CD14-positive monocyte (primary cell): ENCODE results near the gene SUSD1. TPM values are rescaled to one million over a fixed set of nuclear protein-coding genes. Genes with fewer than 3 reads are reported as not detected.
A peak's percentile ranks its signal among the peaks of the same experiment; 100 is the strongest.

Experiments
- DNase-seq, 3 donors: peaks; one replicate each; pipeline ENCODE4 v3.0.0-alpha.2; 2011 to 2022
- H2AFZ ChIP-seq: 2 replicates; pipeline ENCODE4 v1.6.0; 2012; ENCODE audit warnings: mild to moderate bottlenecking, low read depth, low read length, inconsistent platforms; ENCODE audit not compliant: insufficient read depth, poor library complexity, severe bottlenecking
- H3K27ac ChIP-seq, 2 donors: 1 replicate in 1 of 2; 2 replicates in 1 of 2; pipeline ENCODE4 v1.5.1; 2012 to 2013; ENCODE audit warnings: low read length in 2 of 2, control low read depth in 1 of 2, inconsistent platforms in 1 of 2, low read depth in 1 of 2, mild to moderate bottlenecking in 1 of 2
- H3K27me3 ChIP-seq, 2 donors: one replicate each; pipeline versions ENCODE4 v1.6.0 to v1.6.1; 2011 to 2013; ENCODE audit warnings: low read length in 2 of 2; ENCODE audit not compliant: control insufficient read depth in 2 of 2, insufficient read depth in 2 of 2
- H3K36me3 ChIP-seq, 2 donors: replicated peaks in 1 of 2; 1 replicate in 1 of 2; 2 replicates in 1 of 2; pipeline versions ENCODE4 v1.5.1 to v1.6.1; 2012 to 2013; ENCODE audit warnings: low read length in 2 of 2, control low read depth in 1 of 2, inconsistent platforms in 1 of 2, mild to moderate bottlenecking in 1 of 2; ENCODE audit not compliant: insufficient read depth in 2 of 2, control insufficient read depth in 1 of 2
- H3K4me1 ChIP-seq, 2 donors: 1 replicate in 1 of 2; 2 replicates in 1 of 2; pipeline versions ENCODE4 v1.5.1 to v1.6.1; 2012 to 2013; ENCODE audit warnings: low read length in 2 of 2, control low read depth in 1 of 2, inconsistent platforms in 1 of 2, mild to moderate bottlenecking in 1 of 2, moderate library complexity in 1 of 2; ENCODE audit not compliant: insufficient read depth in 2 of 2, control insufficient read depth in 1 of 2
- H3K4me2 ChIP-seq: replicated peaks from 2 replicates; pipeline ENCODE3; 2012; ENCODE audit warnings: low read length, moderate library complexity, mild to moderate bottlenecking; ENCODE audit not compliant: poor library complexity, severe bottlenecking; ENCODE audit errors: extremely low read depth
- H3K4me3 ChIP-seq, 3 experiments: fragments of 200-600 bp in 1 of 3; sonication (generic) in 1 of 3; replicated peaks in 1 of 3; 1 replicate in 2 of 3; 2 replicates in 1 of 3; pipeline ENCODE4 v1.5.1; 2011 to 2013; ENCODE audit warnings: low read length in 3 of 3, mild to moderate bottlenecking in 3 of 3, control low read depth in 2 of 3, low read depth in 2 of 3, inconsistent platforms in 1 of 3, moderate library complexity in 1 of 3
- H3K79me2 ChIP-seq: 2 replicates; pipeline ENCODE4 v1.6.0; 2012; ENCODE audit warnings: mild to moderate bottlenecking, control low read depth, inconsistent platforms, low read length, moderate library complexity; ENCODE audit not compliant: insufficient read depth
- H3K9ac ChIP-seq: 2 replicates; pipeline ENCODE4 v1.6.0; 2017; ENCODE audit warnings: low read length, mild to moderate bottlenecking; ENCODE audit not compliant: insufficient read depth, poor library complexity, severe bottlenecking
- H3K9me3 ChIP-seq, 2 donors: replicated peaks in 1 of 2; 1 replicate in 1 of 2; 2 replicates in 1 of 2; pipeline versions ENCODE4 v1.5.1 to v1.6.1; 2012 to 2013; ENCODE audit warnings: low read length in 2 of 2, control low read depth in 1 of 2; ENCODE audit not compliant: control insufficient read depth in 1 of 2, insufficient read depth in 1 of 2
- H4K20me1 ChIP-seq: 2 replicates; pipeline ENCODE4 v1.6.0; 2012; ENCODE audit warnings: mild to moderate bottlenecking, low read length, control low read depth, moderate library complexity; ENCODE audit not compliant: insufficient read depth
- H3K27ac Mint-ChIP-seq, 7 donors: one replicate each; pipeline ENCODE4 v1.8.0; 2020; ENCODE audit warnings: mild to moderate bottlenecking in 7 of 7, mixed read lengths in 7 of 7, moderate library complexity in 6 of 7, inconsistent platforms in 2 of 7
- H3K27me3 Mint-ChIP-seq, 3 donors: one replicate each; pipeline ENCODE4 v1.8.0; 2021 to 2022; ENCODE audit warnings: low read depth in 3 of 3, mild to moderate bottlenecking in 3 of 3, mixed read lengths in 3 of 3, moderate library complexity in 3 of 3, inconsistent platforms in 1 of 3
- H3K36me3 Mint-ChIP-seq, 2 donors: one replicate each; pipeline ENCODE4 v1.8.0; 2020; ENCODE audit warnings: mixed read lengths in 2 of 2, inconsistent platforms in 1 of 2, mild to moderate bottlenecking in 1 of 2
- H3K4me1 Mint-ChIP-seq: one replicate; pipeline ENCODE4 v1.8.0; 2020; ENCODE audit warnings: mild to moderate bottlenecking, mixed read lengths
- H3K4me3 Mint-ChIP-seq, 2 donors: one replicate each; pipeline ENCODE4 v1.8.0; 2020; ENCODE audit warnings: mild to moderate bottlenecking in 2 of 2, mixed read lengths in 2 of 2, moderate library complexity in 1 of 2
- H3K9me3 Mint-ChIP-seq, 7 donors: one replicate each; pipeline ENCODE4 v1.8.0; 2020 to 2022; ENCODE audit warnings: mixed read lengths in 7 of 7, mild to moderate bottlenecking in 6 of 7, moderate library complexity in 6 of 7, inconsistent platforms in 2 of 7
- CTCF ChIP-seq: fragments of 200-600 bp; IDR thresholded peaks from one replicate; pipeline ENCODE4 v1.8.0; 2022; ENCODE audit warnings: antibody characterized with exemption, mild to moderate bottlenecking
- whole genome bisulfite sequencing: methylation state at CpG from one replicate; pipeline ENCODE4 v1.1.5; 2013; ENCODE audit warnings: missing lambda C conversion rate; ENCODE audit not compliant: insufficient coverage; 5-methylcytosine and 5-hydroxymethylcytosine counted together
- intact Hi-C, 2 donors: fragments of 100-400 bp; cut with micrococcal nuclease; formaldehyde crosslinking; loops; one replicate each; pipeline versions ENCODE4 v1.15.0 to v1.15.1; 2023
- polyA plus RNA-seq, 3 donors: library from polyadenylated mRNA; depleted of rRNA in 1 of 3; unstranded in 2 of 3; stranded (reverse) in 1 of 3; fragments of 300-500 nt in 2 of 3; fragments of >200 nt in 1 of 3; fragmentation: Illumina TruSeq in 2 of 3; gene quantifications; 1 replicate in 2 of 3; 2 replicates in 1 of 3; pipeline ENCODE4 v1.2.3, GENCODE V29; 2012 to 2021

The SUSD1 gene
- polyA plus RNA-seq, 3 donors, result 29.1 to 42.3 (median 30.9) TPM

- H3K79me2 ChIP-seq, result no peaks in the 10 kb centered on the region
- H3K9me3 ChIP-seq, result no peaks in the 10 kb centered on the region
- peaks cover 0 to 4% of the 10 kb centered on the region in 2 donors for H3K4me1 ChIP-seq
- TF ChIP-seq CTCF, result no peak
- no peak overlapping the region for H3K27ac ChIP-seq
- Mint-ChIP-seq H3K27me3 (peaks cover 0 to 2% (median 1%) of the 10 kb centered on the region in 3 donors), H3K9me3 (peaks cover 0 to 8% (median 1%) of the 10 kb centered on the region in 7 donors), H3K27ac (peak overlapping the region in 1 of 7 donors; percentile 34), H3K4me3 (no peak overlapping the region), H3K4me1 (peaks cover 9% of the 10 kb centered on the region), H3K36me3 (peaks cover 65 to 77% of the 10 kb centered on the region in 2 donors)
- H3K4me3 ChIP-seq, result no peak overlapping the region
- no peak overlapping the region for H3K4me2 ChIP-seq
- no peak for DNase-seq
- H2AFZ ChIP-seq, result no peak overlapping the region
- no peaks in the 10 kb centered on the region for H4K20me1 ChIP-seq
- H3K27me3 ChIP-seq, result no peaks in the 10 kb centered on the region
- H3K36me3 ChIP-seq, result peaks cover 30 to 88% of the 10 kb centered on the region in 2 donors
- intact Hi-C loops, result no loop called here
- no peak overlapping the region for H3K9ac ChIP-seq
Observed at GRCh38 chr9:112046181-112046580, 128.9 kb downstream of the SUSD1 start.

DNA sequence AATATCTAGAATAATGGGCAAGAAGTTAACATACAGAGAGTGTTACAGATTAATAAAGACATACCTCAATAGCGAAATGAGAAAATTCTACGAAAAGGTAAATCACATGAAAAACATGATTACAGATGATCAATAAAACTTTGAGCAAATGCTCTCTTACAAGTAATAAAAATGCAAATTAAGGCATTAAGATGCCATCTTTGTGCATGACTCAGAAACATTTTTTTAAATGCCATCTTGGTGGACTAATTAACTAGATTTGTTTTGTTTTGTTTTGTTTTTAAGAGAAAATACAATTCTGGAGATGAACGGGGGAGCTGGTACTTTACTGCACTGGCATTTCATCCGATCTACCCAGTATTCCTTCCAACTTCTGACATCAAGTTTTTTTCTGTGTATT lies 130.2 kb downstream of the SUSD1 start:
- Mint-ChIP-seq H3K9me3 (peaks cover 0 to 8% (median 1%) of the 10 kb centered on the region in 7 donors), H3K4me3 (no peak overlapping the region), H3K27ac (no peak overlapping the region), H3K4me1 (peaks cover 9% of the 10 kb centered on the region), H3K36me3 (peaks cover 66 to 77% of the 10 kb centered on the region in 2 donors), H3K27me3 (peaks cover 0 to 2% (median 1%) of the 10 kb centered on the region in 3 donors)
- no peaks in the 10 kb centered on the region for H3K27me3 ChIP-seq
- H3K4me2 ChIP-seq, result no peak overlapping the region
- peaks cover 0 to 4% of the 10 kb centered on the region in 2 donors for H3K4me1 ChIP-seq
- intact Hi-C loops, result no loop called here
- peaks cover 30 to 88% of the 10 kb centered on the region in 2 donors for H3K36me3 ChIP-seq
- no peaks in the 10 kb centered on the region for H4K20me1 ChIP-seq
- no CpG with 5 or more reads among the region's 4 CpGs for WGBS
- H3K9ac ChIP-seq, result no peak overlapping the region
- DNase-seq, result no peak
- no peak overlapping the region for H3K4me3 ChIP-seq
- H2AFZ ChIP-seq, result no peak overlapping the region
- H3K79me2 ChIP-seq, result no peaks in the 10 kb centered on the region
- no peak for TF ChIP-seq CTCF
- H3K27ac ChIP-seq, result no peak overlapping the region
- H3K9me3 ChIP-seq, result no peaks in the 10 kb centered on the region
